K562 (cell line): Measurements from ENCODE around the gene GNB5.

Experiments used
- BHLHE40 ChIP-seq: IDR thresholded peaks from 2 replicates; pipeline ENCODE4 v1.6.1; 2011; ENCODE audit warnings: low read length, improper control_type of control experiment
- CTBP1 ChIP-seq: fragments of 450-650 bp; IDR thresholded peaks from 2 replicates; pipeline ENCODE4 v1.6.1; 2016; ENCODE audit warnings: borderline replicate concordance
- CTCF ChIP-seq, 3 experiments: IDR thresholded peaks in 2 of 3; conservative IDR thresholded peaks in 1 of 3; 2 replicates each; pipeline ENCODE4 v1.5.1; 2011 to 2012; ENCODE audit warnings: low read length in 3 of 3, mild to moderate bottlenecking in 3 of 3, control low read depth in 2 of 3, improper control_type of control experiment in 1 of 3, inconsistent platforms in 1 of 3, low read depth in 1 of 3, mixed read lengths in 1 of 3, moderate library complexity in 1 of 3; ENCODE audit not compliant: insufficient read depth in 2 of 3
- E2F6 ChIP-seq, 2 experiments: IDR thresholded peaks; 2 replicates each; pipeline ENCODE4 v1.6.1; 2011; ENCODE audit warnings: borderline replicate concordance in 1 of 2, control low read depth in 1 of 2, low read depth in 1 of 2, low read length in 1 of 2, mild to moderate bottlenecking in 1 of 2, mixed read lengths in 1 of 2, moderate library complexity in 1 of 2; ENCODE audit not compliant: insufficient read depth in 1 of 2, insufficient read length in 1 of 2, poor library complexity in 1 of 2, severe bottlenecking in 1 of 2; ENCODE audit errors: extremely low read depth in 1 of 2
- GATAD2A ChIP-seq: fragments of 450-650 bp; IDR thresholded peaks from 2 replicates; pipeline ENCODE4 v1.6.1; 2017
- POU5F1 ChIP-seq: fragments of 150-350 bp; IDR thresholded peaks from 2 replicates; pipeline ENCODE4 v1.6.1; 2014; ENCODE audit warnings: borderline replicate concordance, low read length, low read depth, mild to moderate bottlenecking; ENCODE audit not compliant: partially characterized antibody
- RFX5 ChIP-seq: IDR thresholded peaks from 2 replicates; pipeline ENCODE4 v1.6.1; 2011; ENCODE audit warnings: low read depth, mild to moderate bottlenecking, improper control_type of control experiment, low read length
- SP1 ChIP-seq: sonication (generic); formaldehyde crosslinking; IDR thresholded peaks from 2 replicates; pipeline ENCODE4 v1.8.1; 2022; ENCODE audit warnings: mild to moderate bottlenecking, missing genetic modification reagents
- TCF7 ChIP-seq: sonication (generic); IDR thresholded peaks from 2 replicates; pipeline ENCODE4 v1.6.1; 2016; ENCODE audit warnings: antibody characterized with exemption, borderline replicate concordance
- ZBTB43 ChIP-seq: sonication (generic); formaldehyde crosslinking; IDR thresholded peaks from 2 replicates; pipeline ENCODE4 v1.8.0; 2023; ENCODE audit warnings: mild to moderate bottlenecking, missing genetic modification reagents
- ZNF639 ChIP-seq, 2 experiments: fragments of 200-800 bp in 1 of 2; sonication (Bioruptor generic) in 1 of 2; sonication (generic) in 1 of 2; formaldehyde crosslinking in 1 of 2; IDR thresholded peaks in 1 of 2; conservative IDR thresholded peaks in 1 of 2; 2 replicates each; pipeline versions ENCODE4 v1.5.0 to v1.6.1; 2016 to 2020; ENCODE audit warnings: missing compliant biosample characterization in 1 of 2, missing genetic modification characterization in 1 of 2, missing genetic modification reagents in 1 of 2

- TF ChIP-seq GATAD2A, result no peak
- TF ChIP-seq ZBTB43, result no peak
- no peak for TF ChIP-seq CTCF (IDR thresholded peaks at IDR 0.05 in 2 of 3, conservative IDR thresholded peaks at IDR 0.05 in 1 of 3; ENCODE audit: insufficient read depth in 2 of 3, low read depth in 1 of 3, low read length in 3 of 3)
- no peak for TF ChIP-seq BHLHE40
- TF ChIP-seq E2F6 (IDR thresholded peaks at IDR 0.05; ENCODE audit: borderline replicate concordance in 1 of 2, extremely low read depth in 1 of 2, insufficient read depth in 1 of 2, insufficient read length in 1 of 2, low read depth in 1 of 2, low read length in 1 of 2, poor library complexity in 1 of 2, severe bottlenecking in 1 of 2), result peak in 1 of 2 experiments; percentile 16
- TF ChIP-seq CTBP1, result no peak
- TF ChIP-seq ZNF639 (CRISPR knock-in tag; conservative IDR thresholded peaks at IDR 0.05 in 1 of 2, IDR thresholded peaks at IDR 0.05 in 1 of 2), result no peak
- TF ChIP-seq SP1 (CRISPR knock-in tag), result no peak
- TF ChIP-seq TCF7, result no peak
- no peak for TF ChIP-seq POU5F1
- no peak for TF ChIP-seq RFX5
Measured at GRCh38 chr15:52181938-52182780, 9.0 kb downstream of the GNB5 start.
